Smooth muscle cell (in vitro differentiated cells): ENCODE measurements around the gene SDK1. TPM values are rescaled to one million over a fixed set of nuclear protein-coding genes. Genes with fewer than 3 reads are reported as not detected.

Experiments
- DNase-seq: peaks from one replicate; lab custom pipeline; 2025; ENCODE audit not compliant: unreplicated experiment; lab: John Stamatoyannopoulos, UW
- H2AFZ ChIP-seq: fragments of 200-600 bp; sonication (generic); 2 replicates; pipeline ENCODE4 v1.6.0; 2016; ENCODE audit warnings: antibody characterized with exemption, low read depth, mild to moderate bottlenecking
- H3F3A ChIP-seq: fragments of 200-600 bp; sonication (generic); 2 replicates; pipeline ENCODE4 v1.6.0; 2017; ENCODE audit warnings: antibody characterized with exemption, low read depth
- H3K27ac ChIP-seq: fragments of 200-600 bp; sonication (generic); 2 replicates; pipeline ENCODE4 v1.5.1; 2016; ENCODE audit warnings: low read depth, mild to moderate bottlenecking
- H3K27me3 ChIP-seq: fragments of 200-600 bp; sonication (generic); 2 replicates; pipeline ENCODE4 v1.6.1; 2016; ENCODE audit warnings: low read depth, mild to moderate bottlenecking
- H3K36me3 ChIP-seq: fragments of 200-600 bp; sonication (generic); 2 replicates; pipeline ENCODE4 v1.5.1; 2016; ENCODE audit warnings: low read depth
- H3K4me1 ChIP-seq: fragments of 200-600 bp; sonication (generic); 2 replicates; pipeline ENCODE4 v1.5.1; 2016; ENCODE audit warnings: low read depth
- H3K4me2 ChIP-seq: fragments of 200-600 bp; sonication (generic); 2 replicates; pipeline ENCODE4 v1.6.0; 2016; ENCODE audit warnings: mild to moderate bottlenecking
- H3K4me3 ChIP-seq: fragments of 200-600 bp; sonication (generic); 2 replicates; pipeline ENCODE4 v1.5.1; 2016; ENCODE audit warnings: mild to moderate bottlenecking
- H3K79me2 ChIP-seq: fragments of 200-600 bp; sonication (generic); 2 replicates; pipeline ENCODE4 v1.6.0; 2016; ENCODE audit warnings: low read depth, mild to moderate bottlenecking
- H3K9ac ChIP-seq: fragments of 200-600 bp; sonication (generic); 2 replicates; pipeline ENCODE4 v1.6.0; 2016; ENCODE audit warnings: low read depth
- H3K9me3 ChIP-seq: fragments of 200-600 bp; sonication (generic); replicated peaks from 2 replicates; pipeline ENCODE4 v1.5.1; 2016; ENCODE audit warnings: low read depth
- H4K20me1 ChIP-seq: fragments of 200-600 bp; sonication (generic); 2 replicates; pipeline ENCODE4 v1.6.0; 2016; ENCODE audit warnings: low read depth
- CTCF ChIP-seq: fragments of 200-600 bp; sonication (generic); IDR thresholded peaks from 2 replicates; pipeline ENCODE4 v1.5.1; 2017; ENCODE audit warnings: borderline replicate concordance, mild to moderate bottlenecking, antibody characterized with exemption; ENCODE audit not compliant: insufficient read depth, poor library complexity, severe bottlenecking
- WGBS: methylation state at CpG from one replicate; pipeline ENCODE4 v1.1.7; 2016; ENCODE audit warnings: low lambda C conversion rate; 5-methylcytosine and 5-hydroxymethylcytosine counted together
- polyA plus RNA-seq: library from polyadenylated mRNA; unstranded; fragments of >200 nt; fragmentation: Nextera tagmentation; extraction: Ambion mirVana; gene quantifications from 2 replicates; pipeline ENCODE4 v1.2.1, GENCODE V29; 2016
- total RNA-seq: library from RNA; depleted of rRNA; stranded (reverse); fragments of >200 nt; gene quantifications from 2 replicates; pipeline ENCODE4 v1.2.3, GENCODE V29; 2014

Gene SDK1
- total and polyA plus RNA-seq, 2 experiments from 2014 or later: 1.1 to 2.5 TPM

GRCh38 chr7:4218481-4218880, 917.4 kb downstream of the SDK1 start:
- Histone ChIP-seq H3K9me3 (no peaks in the 10 kb centered on the region), H3K4me3 (no peak overlapping the region), H3K27me3 (no peaks in the 10 kb centered on the region), H3K79me2 (no peaks in the 10 kb centered on the region), H3K9ac (no peak overlapping the region), H3F3A (no peaks in the 10 kb centered on the region), H4K20me1 (no peaks in the 10 kb centered on the region), H3K27ac (no peak overlapping the region), H3K36me3 (no peaks in the 10 kb centered on the region), H3K4me1 (no peaks in the 10 kb centered on the region), H3K4me2 (no peak overlapping the region), H2AFZ (no peak overlapping the region)
- 98% methylated on average over 7 of the region's 7 CpGs for WGBS
- no peak for DNase-seq
- no peak for TF ChIP-seq CTCF

GRCh38 chr7:4220011-4220410, 919.0 kb downstream of the SDK1 start:
- no peak for TF ChIP-seq CTCF
- 92% methylated on average over 15 of the region's 15 CpGs for WGBS
- Histone ChIP-seq H3K36me3 (no peaks in the 10 kb centered on the region), H3K4me2 (no peak overlapping the region), H3K4me1 (no peaks in the 10 kb centered on the region), H3K4me3 (no peak overlapping the region), H3K9ac (no peak overlapping the region), H2AFZ (no peak overlapping the region), H3F3A (no peaks in the 10 kb centered on the region), H3K9me3 (no peaks in the 10 kb centered on the region), H3K79me2 (no peaks in the 10 kb centered on the region), H3K27me3 (no peaks in the 10 kb centered on the region), H4K20me1 (no peaks in the 10 kb centered on the region), H3K27ac (no peak overlapping the region)
- no peak for DNase-seq

GRCh38 chr7:4221043-4221442, 920.0 kb downstream of the SDK1 start:
- no peak for TF ChIP-seq CTCF

GRCh38 chr7:4222676-4223075, 921.6 kb downstream of the SDK1 start:
- Histone ChIP-seq H4K20me1 (no peaks in the 10 kb centered on the region), H3K36me3 (no peaks in the 10 kb centered on the region), H3K4me3 (no peak overlapping the region), H2AFZ (no peak overlapping the region), H3K27ac (no peak overlapping the region), H3K9ac (no peak overlapping the region), H3K4me1 (peaks cover 5% of the 10 kb centered on the region), H3K9me3 (no peaks in the 10 kb centered on the region), H3K79me2 (no peaks in the 10 kb centered on the region), H3K4me2 (no peak overlapping the region), H3K27me3 (no peaks in the 10 kb centered on the region), H3F3A (no peaks in the 10 kb centered on the region)
- no peak for DNase-seq
- TF ChIP-seq CTCF: no peak
- 83% methylated on average over 5 of the region's 5 CpGs for WGBS

More at GRCh38 chr7:4221043-4221442, 920.0 kb downstream of the SDK1 start:
- Histone ChIP-seq H3K27ac (no peak overlapping the region), H3K4me1 (no peaks in the 10 kb centered on the region), H3K79me2 (no peaks in the 10 kb centered on the region), H3K4me2 (no peak overlapping the region), H2AFZ (no peak overlapping the region), H3K4me3 (no peak overlapping the region), H3K36me3 (no peaks in the 10 kb centered on the region), H3K27me3 (no peaks in the 10 kb centered on the region), H4K20me1 (no peaks in the 10 kb centered on the region), H3F3A (no peaks in the 10 kb centered on the region), H3K9ac (no peak overlapping the region), H3K9me3 (no peaks in the 10 kb centered on the region)
- WGBS: 93% methylated on average over 21 of the region's 21 CpGs
- no peak for DNase-seq
